Endometrium (tissue), 2 donors: Measurements from ENCODE around the gene RBBP8NL.
"Not testable (repeated sequence)": the region's sequence is repeated elsewhere in the genome, so short reads cannot be mapped to it uniquely, and the experiment has no call there.

Experiments used
- FAIRE-seq: peaks from 2 replicates; lab custom pipeline; 2012; peaks lifted over from hg19 to GRCh38; lab: Jason Lieb, UNC
- donor health status: control.
- donor health status: control.

The RBBP8NL gene

DNA sequence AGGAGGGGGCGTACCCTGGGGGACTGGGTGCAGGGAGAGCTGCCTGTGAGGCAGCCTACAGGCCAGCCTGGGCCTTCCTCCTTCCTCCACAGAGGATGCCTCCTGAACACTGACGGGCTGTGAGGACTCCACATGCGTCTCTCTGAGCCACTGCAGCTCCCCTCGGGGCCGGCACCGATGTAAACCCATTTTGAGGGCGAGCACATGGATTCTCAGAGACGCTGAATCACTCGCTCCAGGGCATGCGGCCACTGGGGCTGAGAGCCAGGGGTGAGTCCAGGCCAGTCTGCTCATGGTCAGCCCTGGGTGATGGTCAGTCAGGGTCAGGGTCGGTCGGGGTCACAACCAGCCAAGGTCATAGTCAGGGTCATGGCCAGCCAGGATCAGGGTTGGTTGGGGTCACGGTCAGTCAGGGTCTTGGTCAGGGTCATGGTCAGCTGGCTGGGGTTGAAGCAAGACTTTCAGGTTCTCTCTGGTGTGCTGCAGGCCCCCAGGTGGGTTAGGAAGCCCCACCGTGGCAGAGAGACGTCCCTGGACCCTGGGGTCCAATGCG, 14.7 kb upstream of the RBBP8NL start:
- FAIRE-seq: no peak

GRCh38 chr20:62439218-62439617, 11.9 kb upstream of the RBBP8NL start:
- no peak for FAIRE-seq

DNA sequence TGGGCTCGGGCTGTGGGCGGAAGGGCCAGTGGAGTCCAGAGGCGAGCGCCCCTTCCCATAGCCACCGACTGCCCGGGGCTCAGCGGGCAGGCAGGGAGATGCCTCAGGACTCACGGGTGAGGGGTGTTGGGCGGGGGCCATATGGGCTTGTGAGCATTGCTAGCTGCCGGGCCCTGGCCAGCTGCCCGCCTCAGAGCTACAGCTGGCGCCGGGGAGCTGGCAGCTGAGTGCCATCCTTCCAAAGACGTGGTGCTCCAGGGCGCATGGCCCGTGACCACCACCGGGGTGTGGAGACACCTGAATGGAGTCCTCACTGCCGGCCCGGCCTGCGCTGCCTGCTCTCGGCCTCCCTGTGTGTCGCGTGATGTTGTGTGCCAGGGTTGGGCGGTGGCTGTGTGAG, 10.6 kb upstream of the RBBP8NL start:
- FAIRE-seq: no peak

GRCh38 chr20:62437496-62437895, 10.2 kb upstream of the RBBP8NL start:
- FAIRE-seq: no peak

GRCh38 chr20:62436692-62437091, 9.4 kb upstream of the RBBP8NL start:
- no peak for FAIRE-seq

- no peak for FAIRE-seq
These were observed 6.5 kb upstream of the RBBP8NL start for GRCh38 chr20:62433658-62434497.

GRCh38 chr20:62430866-62431447, 3.6 kb upstream of the RBBP8NL start:
- FAIRE-seq: no peak

DNA sequence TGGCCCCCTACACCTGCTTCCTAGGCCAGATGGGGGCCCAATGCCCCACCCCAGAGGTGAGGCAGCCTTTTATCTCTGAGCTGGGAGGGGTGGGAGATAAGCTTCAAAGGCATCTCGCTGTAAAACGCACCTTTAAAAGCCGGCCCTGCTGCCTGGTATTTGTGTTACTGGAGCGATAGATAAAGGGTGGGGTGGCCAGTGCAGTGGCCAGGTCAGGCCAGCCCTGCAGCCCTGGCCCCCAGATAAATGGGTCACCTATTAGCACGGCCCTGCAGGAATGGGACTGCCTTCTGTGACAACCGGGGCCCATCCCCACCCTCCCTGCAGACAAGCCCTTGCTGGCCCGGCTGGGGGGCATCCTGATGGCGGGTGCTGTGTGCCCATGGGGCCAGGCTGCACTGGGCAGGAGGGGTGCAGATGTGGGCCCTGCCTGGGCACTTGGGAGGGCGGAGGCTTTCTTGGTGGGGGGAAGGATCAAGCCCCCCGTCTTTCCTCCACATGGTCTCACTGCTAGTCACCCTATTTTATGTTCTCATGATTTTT, 3.0 kb upstream of the RBBP8NL start:
- FAIRE-seq: no peak

DNA sequence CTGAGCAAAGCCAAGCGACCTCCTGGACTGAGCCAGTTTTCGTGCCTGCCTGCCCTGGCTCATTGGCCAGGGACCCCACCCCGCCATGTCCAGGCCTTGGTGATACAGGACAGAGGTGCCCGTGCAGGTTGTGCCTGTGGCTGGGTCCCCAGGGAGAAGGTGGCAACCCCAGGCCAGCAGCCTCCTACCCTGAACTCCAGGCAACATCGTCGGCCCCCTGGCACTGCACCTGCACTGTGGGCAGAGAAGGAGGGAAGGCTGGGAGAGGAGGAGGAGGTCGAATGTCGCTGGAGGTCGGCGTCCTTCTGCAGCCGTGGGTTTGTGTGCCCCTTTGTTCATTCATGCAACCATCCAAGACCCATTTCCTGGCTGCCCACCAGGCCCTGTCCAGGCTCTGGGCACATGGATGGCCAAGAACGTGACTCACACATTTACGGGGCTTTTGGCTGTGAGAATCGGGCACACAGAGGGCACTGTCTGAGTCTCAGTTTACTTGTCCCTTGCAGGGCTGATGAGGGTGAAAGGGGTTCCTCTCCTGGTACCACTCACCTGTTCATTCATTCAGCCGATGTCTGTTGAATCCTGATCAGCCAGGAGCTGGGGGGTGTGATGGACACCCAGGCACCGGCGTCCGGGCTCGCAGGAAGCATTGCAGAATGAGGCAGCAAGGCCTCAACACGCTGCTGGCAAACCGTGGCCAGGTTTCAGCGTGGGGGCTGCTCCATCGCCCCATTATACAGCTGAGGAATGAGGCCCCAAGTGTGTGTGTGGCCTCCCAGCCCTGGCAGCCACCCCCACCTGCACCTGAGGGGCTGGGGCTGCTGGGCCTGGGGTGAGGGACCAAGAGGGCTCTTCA, 2.3 kb upstream of the RBBP8NL start:
- no peak for FAIRE-seq

DNA sequence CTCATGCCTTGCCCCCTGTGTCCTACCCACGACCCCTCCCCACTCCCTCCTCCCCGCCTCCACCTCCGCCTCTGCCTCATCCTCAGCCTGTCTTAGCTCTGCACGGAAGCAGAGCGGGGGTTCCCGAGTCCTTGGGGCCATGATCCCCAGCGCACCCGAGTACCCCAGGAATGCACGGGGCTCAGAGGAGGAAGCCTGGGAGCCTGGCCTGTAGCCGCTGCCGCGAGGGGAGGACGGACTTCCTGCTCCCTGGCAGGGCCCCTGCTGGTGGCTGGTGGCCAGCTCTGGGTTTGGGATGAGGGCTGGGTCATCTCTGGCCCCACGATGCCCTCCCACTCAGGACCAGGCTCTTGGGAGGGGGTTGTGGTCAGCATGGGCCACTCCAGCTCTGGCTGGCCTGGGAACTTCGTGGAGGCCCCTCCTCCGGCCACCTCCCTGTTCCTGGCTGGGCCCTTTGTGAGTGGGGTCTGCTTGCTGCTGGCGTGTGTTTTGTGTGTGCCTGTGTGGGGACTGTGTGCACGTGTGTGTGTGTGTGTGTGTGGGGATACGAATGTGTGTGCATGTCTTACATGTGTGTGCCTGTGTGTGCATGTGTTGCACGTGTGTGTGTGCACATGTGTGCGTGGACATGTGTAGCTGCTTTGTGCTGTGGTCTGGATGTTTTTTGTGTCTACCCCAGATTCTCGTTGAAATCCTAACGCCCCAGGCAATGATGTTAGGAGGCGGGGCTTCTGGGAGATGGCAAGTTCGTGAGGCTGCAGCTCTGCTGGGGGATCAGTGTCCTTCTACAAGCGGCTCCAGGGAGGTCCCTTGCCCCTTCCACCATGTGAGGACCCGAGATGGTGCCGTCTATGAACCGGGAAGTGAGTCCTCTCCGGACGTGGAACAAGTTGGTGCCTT, 1.3 kb upstream of the RBBP8NL start:
- no peak for FAIRE-seq

GRCh38 chr20:62428002-62428372, 648 bp upstream of the RBBP8NL start:
- FAIRE-seq: no peak

- FAIRE-seq: no peak
These were observed 624 bp downstream of the RBBP8NL start for GRCh38 chr20:62426699-62427131.

DNA sequence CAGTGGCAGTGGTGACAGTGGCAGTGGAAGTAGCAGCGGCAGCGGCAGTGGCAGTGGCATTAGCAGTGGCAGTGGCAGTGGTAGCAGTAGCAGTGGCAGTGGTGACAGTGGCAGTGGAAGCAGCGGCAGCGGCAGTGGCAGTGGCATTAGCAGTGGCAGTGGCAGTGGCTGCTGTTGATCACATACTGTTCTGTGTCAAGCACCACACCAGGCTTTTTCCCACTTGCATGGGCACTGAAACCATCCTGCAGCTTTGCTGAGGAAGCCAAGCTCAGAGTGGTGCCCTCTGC, 1.3 kb downstream of the RBBP8NL start:
- not testable (repeated sequence) for FAIRE-seq

GRCh38 chr20:62425281-62426058, 1.9 kb downstream of the RBBP8NL start:
- FAIRE-seq: no peak

DNA sequence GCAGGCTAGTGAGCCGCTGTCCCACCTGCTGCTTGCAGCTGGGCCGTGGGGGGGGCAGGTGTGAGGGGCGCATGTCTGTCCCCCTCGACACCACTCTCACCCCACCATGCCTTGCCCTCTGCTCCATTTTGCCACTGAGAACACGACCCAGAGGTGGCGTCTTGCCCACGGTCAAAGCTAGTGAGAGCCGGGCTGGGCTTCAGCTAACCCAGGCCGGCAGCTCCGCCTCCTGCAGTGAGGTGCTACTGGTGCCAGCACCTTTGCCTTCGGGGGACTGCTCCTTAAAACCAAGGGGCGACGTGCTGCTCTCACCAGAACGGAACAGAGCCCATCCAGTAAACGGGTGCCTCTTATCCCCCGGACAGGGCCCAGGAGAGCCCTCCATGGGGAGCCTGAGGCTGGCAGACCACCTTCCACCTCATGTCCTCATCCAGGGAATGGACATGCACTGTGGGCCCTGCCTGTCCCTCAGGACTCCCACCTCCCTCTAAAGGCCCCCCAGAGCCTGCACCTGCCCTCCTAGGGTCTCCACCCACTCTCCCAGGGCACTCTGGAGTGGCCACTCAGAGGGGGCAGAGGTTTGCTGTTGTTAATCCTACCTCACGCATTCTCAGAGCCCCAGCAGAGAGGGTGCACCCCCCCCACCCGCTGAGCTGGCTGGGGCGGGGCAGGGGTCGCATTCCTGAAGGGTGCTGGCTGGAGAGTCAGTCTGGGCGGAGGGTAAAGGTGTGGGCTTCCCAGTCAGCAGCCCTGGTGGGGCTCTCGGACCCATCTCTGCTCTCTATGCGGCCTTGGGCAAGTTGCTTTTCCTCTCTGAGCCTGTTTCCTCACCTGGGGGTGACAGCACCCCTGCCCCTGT, 2.9 kb downstream of the RBBP8NL start:
- FAIRE-seq: no peak

GRCh38 chr20:62423326-62423706, 4.0 kb downstream of the RBBP8NL start:
- FAIRE-seq: no peak

DNA sequence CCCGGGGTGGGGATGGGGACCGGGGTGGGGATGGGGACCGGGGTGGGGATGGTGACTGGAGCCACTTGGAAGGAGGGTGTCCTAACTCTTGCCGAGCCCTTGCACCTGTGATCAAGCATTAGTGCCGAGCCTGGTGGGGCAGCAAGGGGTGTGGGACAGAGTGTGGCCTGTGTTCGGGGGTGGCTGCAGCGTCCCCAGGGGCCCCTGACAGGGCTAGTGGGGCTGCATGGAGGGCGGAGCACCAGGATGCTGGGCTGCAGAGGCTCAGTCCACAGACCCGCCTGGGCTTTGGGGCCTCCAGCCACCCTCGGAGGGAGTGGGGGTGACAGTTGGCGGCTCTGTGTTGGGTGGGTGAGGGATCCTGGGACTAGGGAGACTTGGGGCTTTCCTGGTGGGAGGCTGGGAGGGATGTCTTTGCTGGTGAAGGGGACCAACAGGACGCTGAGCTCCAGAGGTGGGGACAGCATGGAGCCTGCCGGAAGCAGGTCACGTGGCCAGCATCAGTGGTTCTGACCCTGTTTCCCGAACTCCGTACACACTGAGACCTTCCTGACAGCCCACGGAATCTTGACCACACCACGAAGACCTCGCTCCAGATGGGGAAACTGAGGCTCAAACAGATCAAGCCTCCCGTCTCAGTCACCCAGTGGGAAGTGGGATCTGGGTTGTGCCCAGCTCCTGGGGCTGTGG, 4.6 kb downstream of the RBBP8NL start:
- no peak for FAIRE-seq

- no peak for FAIRE-seq
These were observed 5.7 kb downstream of the RBBP8NL start for GRCh38 chr20:62421716-62421990.
